ENCODE results near the gene CCNL1. TPM values are rescaled to one million over a fixed set of nuclear protein-coding genes. Genes with fewer than 3 reads are reported as not detected.

CCNL1 gene
- total RNA-seq, 1 donor from 2014 or later = 116 TPM

DNA sequence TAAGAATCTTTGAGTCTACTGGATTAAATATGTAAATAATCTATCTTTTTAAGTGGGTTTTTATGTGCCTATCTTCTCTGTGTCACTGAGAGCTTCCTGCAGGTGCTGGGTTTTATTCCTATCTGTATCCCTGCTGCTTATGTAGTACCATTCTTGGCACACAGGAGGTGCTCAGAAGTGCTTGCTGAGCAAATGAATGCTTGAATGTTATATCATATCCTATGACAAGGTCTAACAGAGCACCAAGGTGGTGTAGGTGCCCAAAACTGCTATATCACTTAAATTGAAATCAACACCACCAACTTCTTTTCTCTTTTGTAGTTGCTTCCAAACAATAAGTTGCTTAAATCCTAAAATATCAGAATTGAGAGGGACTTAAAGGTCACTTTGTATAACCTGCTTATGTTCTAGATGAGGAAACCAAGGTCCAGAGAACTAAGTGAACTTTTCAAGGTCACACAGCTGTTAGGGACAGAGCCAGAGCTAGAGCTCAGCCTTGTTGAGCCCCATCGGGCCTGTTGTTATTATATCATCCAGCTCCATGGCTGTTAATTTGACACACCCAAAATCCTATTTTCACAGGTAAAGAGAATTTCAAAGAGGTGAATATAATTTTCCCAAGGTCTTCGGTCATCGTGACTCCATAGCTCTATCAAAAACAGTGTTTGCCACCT lies 46.0 kb downstream of the CCNL1 start:
- TF ChIP-seq CTCF (IDR thresholded peaks at IDR 0.05) = no peak
- Mint-ChIP-seq H3K4me3 (ENCODE audit: unreplicated experiment) (no peak overlapping the region), H3K27ac (ENCODE audit: unreplicated experiment) (no peak overlapping the region), H3K27me3 (ENCODE audit: unreplicated experiment) (no peaks in the 10 kb centered on the region), H3K9me3 (ENCODE audit: unreplicated experiment) (no peaks in the 10 kb centered on the region), H3K36me3 (ENCODE audit: unreplicated experiment) (no peaks in the 10 kb centered on the region), H3K4me1 (ENCODE audit: unreplicated experiment) (peaks cover 6% of the 10 kb centered on the region)
- no peak for DNase-seq (ENCODE audit: extremely low spot score, unreplicated experiment)

DNA sequence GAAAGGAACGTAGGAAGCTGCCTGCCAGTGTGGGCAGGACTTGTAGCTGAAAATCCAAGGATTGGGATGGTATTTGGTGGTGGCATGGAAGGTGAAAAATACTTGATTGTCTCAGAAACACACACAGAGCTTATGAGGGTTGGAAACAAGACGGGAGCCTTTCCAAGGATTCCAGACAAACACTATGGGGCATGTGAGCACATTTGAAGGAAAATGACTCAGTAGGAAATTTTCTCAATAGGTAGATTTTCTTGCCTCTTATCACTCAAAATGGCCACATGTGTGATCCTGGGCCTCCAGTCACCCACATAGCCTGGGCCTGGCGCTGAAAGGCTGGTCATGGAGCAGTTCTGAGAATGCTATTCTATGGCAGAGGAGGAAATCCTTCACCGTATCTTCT lies 47.4 kb downstream of the CCNL1 start:
- no peak for TF ChIP-seq CTCF (IDR thresholded peaks at IDR 0.05)
- H3K27ac Mint-ChIP-seq (ENCODE audit: unreplicated experiment) = no peak overlapping the region
- peaks cover 6% of the 10 kb centered on the region for H3K4me1 Mint-ChIP-seq (ENCODE audit: unreplicated experiment)
- no peaks in the 10 kb centered on the region for H3K27me3 Mint-ChIP-seq (ENCODE audit: unreplicated experiment)
- no peak for DNase-seq (ENCODE audit: extremely low spot score, unreplicated experiment)
- H3K9me3 Mint-ChIP-seq (ENCODE audit: unreplicated experiment) = no peaks in the 10 kb centered on the region
- no peaks in the 10 kb centered on the region for H3K36me3 Mint-ChIP-seq (ENCODE audit: unreplicated experiment)
- no peak overlapping the region for H3K4me3 Mint-ChIP-seq (ENCODE audit: unreplicated experiment)

- Mint-ChIP-seq H3K4me1 (ENCODE audit: unreplicated experiment) (peaks cover 6% of the 10 kb centered on the region), H3K4me3 (ENCODE audit: unreplicated experiment) (no peak overlapping the region), H3K27me3 (ENCODE audit: unreplicated experiment) (no peaks in the 10 kb centered on the region), H3K9me3 (ENCODE audit: unreplicated experiment) (no peaks in the 10 kb centered on the region), H3K36me3 (ENCODE audit: unreplicated experiment) (no peaks in the 10 kb centered on the region), H3K27ac (ENCODE audit: unreplicated experiment) (no peak overlapping the region)
- DNase-seq (ENCODE audit: extremely low spot score, unreplicated experiment) = no peak
- no peak for TF ChIP-seq CTCF (IDR thresholded peaks at IDR 0.05)
Observed at GRCh38 chr3:157111518-157111917, 48.4 kb downstream of the CCNL1 start.

GRCh38 chr3:157110761-157111278 lies 49.1 kb downstream of the CCNL1 start:
- H3K4me1 Mint-ChIP-seq (ENCODE audit: unreplicated experiment) = peaks cover 6% of the 10 kb centered on the region

More at GRCh38 chr3:157110761-157111278, 49.1 kb downstream of the CCNL1 start:
- no peak for TF ChIP-seq CTCF (IDR thresholded peaks at IDR 0.05)
- no peak overlapping the region for H3K4me3 Mint-ChIP-seq (ENCODE audit: unreplicated experiment)
- no peaks in the 10 kb centered on the region for H3K36me3 Mint-ChIP-seq (ENCODE audit: unreplicated experiment)
- no peaks in the 10 kb centered on the region for H3K9me3 Mint-ChIP-seq (ENCODE audit: unreplicated experiment)
- H3K27me3 Mint-ChIP-seq (ENCODE audit: unreplicated experiment) = no peaks in the 10 kb centered on the region
- no peak for DNase-seq (ENCODE audit: extremely low spot score, unreplicated experiment)
- H3K27ac Mint-ChIP-seq (ENCODE audit: unreplicated experiment) = no peak overlapping the region
